ENCODE measurements around the gene SLC12A7.

The SLC12A7 gene

DNA sequence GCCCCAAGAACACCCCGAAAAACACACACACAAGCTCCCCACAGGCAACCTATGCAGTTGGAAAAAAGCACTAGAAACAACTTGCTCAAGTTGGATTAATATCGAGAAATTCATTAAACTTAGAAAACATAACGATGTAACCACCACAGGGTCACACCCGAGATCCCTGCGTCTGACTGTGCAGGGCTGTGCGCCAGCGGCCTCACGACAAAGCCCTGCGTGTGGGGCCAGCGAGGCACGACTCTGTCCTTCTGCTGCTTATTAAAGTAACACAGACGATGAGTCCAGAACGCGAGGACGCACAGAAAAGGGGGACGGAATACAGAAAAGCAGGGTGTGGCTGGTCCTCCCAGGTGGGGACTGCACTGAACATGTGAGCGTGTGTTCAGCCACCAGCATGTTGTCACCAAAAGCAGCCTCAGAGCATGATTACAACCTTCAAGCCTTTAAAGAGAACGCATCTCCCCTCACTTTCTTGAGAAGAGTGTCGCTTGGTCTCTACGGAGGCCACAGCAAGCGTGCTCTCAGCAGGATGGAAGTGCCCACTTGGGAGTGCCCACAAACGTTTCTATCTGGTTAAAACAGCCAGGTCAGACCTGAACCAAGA lies 14.4 kb downstream of the SLC12A7 start:
- TF ChIP-seq, protein P1, sequence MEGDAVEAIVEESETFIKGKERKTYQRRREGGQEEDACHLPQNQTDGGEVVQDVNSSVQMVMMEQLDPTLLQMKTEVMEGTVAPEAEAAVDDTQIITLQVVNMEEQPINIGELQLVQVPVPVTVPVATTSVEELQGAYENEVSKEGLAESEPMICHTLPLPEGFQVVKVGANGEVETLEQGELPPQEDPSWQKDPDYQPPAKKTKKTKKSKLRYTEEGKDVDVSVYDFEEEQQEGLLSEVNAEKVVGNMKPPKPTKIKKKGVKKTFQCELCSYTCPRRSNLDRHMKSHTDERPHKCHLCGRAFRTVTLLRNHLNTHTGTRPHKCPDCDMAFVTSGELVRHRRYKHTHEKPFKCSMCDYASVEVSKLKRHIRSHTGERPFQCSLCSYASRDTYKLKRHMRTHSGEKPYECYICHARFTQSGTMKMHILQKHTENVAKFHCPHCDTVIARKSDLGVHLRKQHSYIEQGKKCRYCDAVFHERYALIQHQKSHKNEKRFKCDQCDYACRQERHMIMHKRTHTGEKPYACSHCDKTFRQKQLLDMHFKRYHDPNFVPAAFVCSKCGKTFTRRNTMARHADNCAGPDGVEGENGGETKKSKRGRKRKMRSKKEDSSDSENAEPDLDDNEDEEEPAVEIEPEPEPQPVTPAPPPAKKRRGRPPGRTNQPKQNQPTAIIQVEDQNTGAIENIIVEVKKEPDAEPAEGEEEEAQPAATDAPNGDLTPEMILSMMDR (IDR thresholded peaks at IDR 0.05): no peak
- peaks cover 0 to 26% (median 15%) of the 10 kb centered on the region in 3 donors for H3K36me3 ChIP-seq
- intact Hi-C loops (cut with DNase I; ENCODE audit: low total_unique reads): no loop called here
- no peaks in the 10 kb centered on the region for H3K9me3 ChIP-seq
- H3K4me3 ChIP-seq: no peak overlapping the region
- H3K27ac ChIP-seq: no peak overlapping the region
- peaks cover 0 to 12% (median 0%) of the 10 kb centered on the region in 4 donors for H3K4me1 ChIP-seq
- no peaks in the 10 kb centered on the region for H3K27me3 ChIP-seq
- no peak for DNase-seq

DNA sequence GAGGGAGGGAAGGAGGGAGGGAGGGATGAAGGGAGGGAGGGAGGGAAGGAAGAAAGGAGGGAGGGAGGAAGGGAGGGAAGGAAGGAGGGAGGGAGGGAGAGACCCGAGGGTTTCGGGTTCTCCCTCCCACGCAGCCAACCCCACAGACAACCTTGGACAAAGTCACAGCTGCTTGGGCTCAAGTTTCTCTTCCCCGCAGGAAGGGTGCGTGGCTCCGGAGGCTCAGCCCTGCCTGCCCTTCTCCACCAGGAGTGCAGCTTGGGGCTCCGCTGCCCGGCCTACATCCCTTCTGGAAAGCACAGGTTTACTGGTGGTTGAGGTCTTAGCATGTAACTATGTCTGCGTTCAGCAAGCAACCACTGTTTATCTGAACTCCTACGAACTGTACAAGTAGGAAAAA lies 15.0 kb downstream of the SLC12A7 start:
- TF ChIP-seq, protein P1 (IDR thresholded peaks at IDR 0.05): no peak
- Histone ChIP-seq H3K4me3 (no peak overlapping the region), H3K4me1 (peaks cover 0 to 6% (median 0%) of the 10 kb centered on the region in 4 donors), H3K36me3 (peaks cover 0 to 33% (median 18%) of the 10 kb centered on the region in 3 donors), H3K27me3 (no peaks in the 10 kb centered on the region), H3K9me3 (no peaks in the 10 kb centered on the region), H3K27ac (no peak overlapping the region)
- DNase-seq: no peak
- intact Hi-C loops (cut with DNase I; ENCODE audit: low total_unique reads): no loop called here

DNA sequence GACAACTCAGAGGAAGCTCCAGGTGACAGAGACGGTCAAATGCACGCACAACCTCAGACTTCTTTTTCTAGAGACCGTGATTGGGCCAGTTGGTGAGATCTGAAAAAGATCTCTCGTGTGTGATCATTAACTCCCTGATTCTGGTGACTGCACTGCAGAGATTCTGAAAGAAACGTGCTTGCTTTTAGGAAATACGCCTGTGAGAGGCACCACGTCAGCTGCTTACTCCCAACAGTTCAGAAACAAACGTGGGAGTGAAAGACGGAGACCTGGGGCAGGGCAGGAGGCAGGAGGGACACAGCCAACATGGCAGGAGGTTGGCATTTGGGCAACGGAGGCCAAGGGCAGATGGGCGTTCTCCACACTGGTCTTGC lies 15.9 kb downstream of the SLC12A7 start:
- peaks cover 0 to 41% (median 22%) of the 10 kb centered on the region in 3 donors for H3K36me3 ChIP-seq
- no peaks in the 10 kb centered on the region for H3K27me3 ChIP-seq
- H3K27ac ChIP-seq: no peak overlapping the region
- TF ChIP-seq, protein P1 (IDR thresholded peaks at IDR 0.05): no peak
- no peak overlapping the region for H3K4me3 ChIP-seq
- intact Hi-C loops (cut with DNase I; ENCODE audit: low total_unique reads): no loop called here
- no peak for DNase-seq
- peaks cover 0 to 6% (median 0%) of the 10 kb centered on the region in 4 donors for H3K4me1 ChIP-seq
- H3K9me3 ChIP-seq: no peaks in the 10 kb centered on the region

DNA sequence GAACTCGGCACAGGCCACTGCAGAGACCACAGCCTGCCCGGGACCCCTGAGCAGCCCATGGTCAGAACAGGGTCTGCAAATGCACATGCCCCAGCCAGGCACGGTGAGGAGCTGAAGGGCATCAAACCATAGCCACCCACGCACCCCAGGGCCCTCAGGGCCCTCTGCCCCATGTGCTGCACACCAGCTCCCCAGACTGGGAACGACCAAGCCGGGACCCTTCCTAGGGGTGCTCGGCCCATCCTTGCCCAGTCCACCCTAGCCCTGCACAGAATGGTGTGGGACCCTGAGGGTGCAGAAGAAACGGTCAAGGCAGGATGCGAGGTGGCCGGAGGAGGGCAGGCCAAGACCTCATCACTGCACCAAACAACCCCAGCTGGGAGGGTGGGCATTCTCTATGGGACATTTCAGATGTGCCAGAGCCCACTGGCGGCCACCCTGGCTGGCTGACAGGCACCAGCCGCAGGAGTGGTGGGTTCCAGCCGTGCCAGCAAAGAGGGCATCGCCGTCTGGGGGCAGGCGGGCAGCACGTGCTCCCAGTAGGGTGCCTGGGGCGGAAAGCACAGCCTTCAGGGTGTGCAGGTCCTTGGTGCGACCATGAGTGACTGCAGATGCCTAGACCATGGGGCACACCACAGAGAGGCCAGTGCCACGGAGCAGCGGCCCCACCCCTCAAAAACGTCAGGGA lies 16.4 kb downstream of the SLC12A7 start:
- Histone ChIP-seq H3K9me3 (no peaks in the 10 kb centered on the region), H3K4me1 (peaks cover 0 to 6% (median 0%) of the 10 kb centered on the region in 4 donors), H3K27ac (no peak overlapping the region), H3K4me3 (no peak overlapping the region), H3K36me3 (peaks cover 0 to 47% (median 22%) of the 10 kb centered on the region in 3 donors), H3K27me3 (no peaks in the 10 kb centered on the region)
- intact Hi-C loops (cut with DNase I; ENCODE audit: low total_unique reads): no loop called here
- TF ChIP-seq, protein P1 (IDR thresholded peaks at IDR 0.05): no peak
- no peak for DNase-seq

DNA sequence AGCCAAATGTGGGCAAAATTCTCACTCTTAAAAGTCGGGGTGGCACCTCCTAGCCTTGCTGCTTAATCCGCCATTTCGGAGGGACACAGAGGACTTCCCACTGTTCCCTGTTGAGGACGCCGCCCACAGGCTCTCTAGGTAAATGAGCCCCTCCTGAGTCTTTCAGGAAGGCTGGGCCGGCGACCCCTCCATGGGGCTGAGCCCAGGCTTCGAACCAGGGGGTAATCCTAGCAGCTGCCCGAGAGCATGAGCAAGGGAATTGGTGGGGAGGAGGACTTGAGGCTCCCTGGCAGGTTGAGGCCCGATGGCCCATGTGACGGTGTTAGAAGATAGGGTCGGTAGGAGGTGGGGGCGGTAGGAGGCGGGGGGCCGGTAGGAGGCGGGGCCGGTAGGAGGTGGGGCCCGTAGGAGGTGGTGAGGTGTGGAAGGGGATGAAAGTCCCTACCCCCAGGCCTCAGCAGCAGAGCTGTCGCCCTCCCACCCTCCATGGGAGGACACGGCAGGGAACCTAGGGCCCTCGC lies 17.1 kb downstream of the SLC12A7 start:
- peaks cover 0 to 6% (median 0%) of the 10 kb centered on the region in 4 donors for H3K4me1 ChIP-seq
- H3K27ac ChIP-seq: no peak overlapping the region
- intact Hi-C loops (cut with DNase I; ENCODE audit: low total_unique reads): no loop called here
- peaks cover 0 to 54% (median 22%) of the 10 kb centered on the region in 3 donors for H3K36me3 ChIP-seq
- H3K27me3 ChIP-seq: no peaks in the 10 kb centered on the region
- TF ChIP-seq, protein P1 (IDR thresholded peaks at IDR 0.05): no peak
- H3K4me3 ChIP-seq: no peak overlapping the region
- DNase-seq: no peak
- H3K9me3 ChIP-seq: no peaks in the 10 kb centered on the region
